Activated T-helper 1 cell treated with anti-CD3 and anti-CD28 coated beads, Interleukin-2, amount 50 U/mL, for 16 hours (primary cell): ENCODE measurements around the gene XYLT1.
A peak's percentile ranks its signal among the peaks of the same experiment; 100 is the strongest.

ENCODE experiments used
- DNase-seq, 2 donors: peaks; one replicate each; pipeline ENCODE4 v3.0.0-alpha.2; 2020; ENCODE audit warnings: low read depth in 1 of 2, low spot score in 1 of 2

The XYLT1 gene

DNA sequence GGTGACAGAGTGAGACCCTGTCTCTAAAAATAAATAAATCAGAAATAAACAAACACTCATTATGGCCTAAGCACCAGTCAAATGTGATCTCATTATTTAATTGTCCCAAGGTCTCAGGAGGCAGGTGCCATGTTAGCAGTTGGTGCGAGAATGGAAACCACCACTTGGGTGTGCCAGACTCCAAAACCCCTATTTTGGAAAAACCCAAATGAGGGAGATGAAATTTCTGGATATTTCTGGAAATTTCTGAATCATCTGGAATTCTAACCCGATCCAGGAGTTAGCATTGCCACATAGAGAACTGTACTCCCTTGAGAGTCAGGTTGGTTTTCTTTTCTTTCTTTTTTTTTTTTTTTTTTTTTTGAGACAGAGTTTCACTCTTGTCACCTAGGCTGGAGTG is 264.0 kb downstream of the XYLT1 start:
- DNase-seq: no peak

DNA sequence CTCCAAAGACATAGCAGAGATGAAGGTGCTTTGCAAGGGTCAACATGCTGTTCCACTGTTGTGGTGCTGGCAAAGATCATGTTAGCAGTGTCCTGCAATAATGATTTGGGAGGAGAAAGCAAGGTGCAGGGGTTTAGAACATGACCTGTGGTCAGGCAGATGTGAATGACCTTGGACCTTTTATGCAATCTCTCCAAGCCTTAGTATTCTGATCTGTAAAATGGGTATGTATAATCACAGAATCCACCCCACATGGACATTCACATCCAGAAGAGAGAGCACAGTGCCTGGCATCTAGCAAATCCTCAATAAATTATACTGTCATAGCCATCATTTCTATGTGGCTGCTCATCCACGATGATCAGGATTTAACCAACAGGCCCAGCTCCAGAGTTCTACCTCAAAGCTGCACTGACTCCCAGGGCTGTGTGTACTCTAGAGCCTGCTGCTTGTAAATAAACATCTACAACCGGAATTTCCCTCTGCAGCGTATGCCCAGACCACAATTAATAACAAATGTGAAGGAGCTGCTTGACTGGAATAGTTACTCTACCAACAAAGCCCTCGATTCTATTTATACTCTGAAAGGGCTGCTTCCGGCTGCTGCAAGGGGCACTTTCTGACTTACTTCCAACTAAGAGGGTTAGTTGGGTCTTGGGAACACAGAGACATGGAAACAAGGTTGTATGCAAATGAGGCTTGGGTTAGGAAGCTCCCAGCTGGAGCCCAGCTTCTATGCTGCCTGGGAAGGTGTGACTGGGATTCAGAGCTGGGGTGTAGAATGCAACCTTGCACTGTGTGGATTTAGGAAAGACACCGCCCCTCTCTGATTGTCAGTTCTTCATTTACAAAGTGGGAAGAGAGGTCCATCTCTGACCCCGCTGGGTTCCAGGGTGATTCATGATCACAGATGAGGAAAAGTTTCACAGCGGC is 265.2 kb downstream of the XYLT1 start:
- no peak for DNase-seq

GRCh38 chr16:17204644-17205043 is 266.1 kb downstream of the XYLT1 start:
- no peak for DNase-seq

DNA sequence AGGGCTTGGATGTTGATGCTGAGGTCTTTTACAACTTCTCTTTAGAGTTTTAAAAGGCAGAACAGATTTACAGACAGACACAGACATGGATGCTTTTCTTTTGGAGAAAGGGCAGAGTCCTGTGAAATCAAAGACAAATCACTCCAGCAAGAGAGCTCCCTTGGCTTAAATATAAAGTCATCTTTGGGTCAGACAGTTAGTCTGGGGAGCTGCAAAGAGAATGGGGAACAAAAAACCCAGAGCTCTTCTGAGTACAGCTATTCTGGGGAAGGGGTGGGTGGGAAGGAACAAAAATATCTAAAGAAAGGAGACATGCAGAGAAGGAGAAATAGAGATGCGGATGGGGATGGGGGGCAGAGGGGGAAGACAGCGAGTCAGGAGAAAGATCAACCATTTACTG is 266.6 kb downstream of the XYLT1 start:
- no peak for DNase-seq

DNA sequence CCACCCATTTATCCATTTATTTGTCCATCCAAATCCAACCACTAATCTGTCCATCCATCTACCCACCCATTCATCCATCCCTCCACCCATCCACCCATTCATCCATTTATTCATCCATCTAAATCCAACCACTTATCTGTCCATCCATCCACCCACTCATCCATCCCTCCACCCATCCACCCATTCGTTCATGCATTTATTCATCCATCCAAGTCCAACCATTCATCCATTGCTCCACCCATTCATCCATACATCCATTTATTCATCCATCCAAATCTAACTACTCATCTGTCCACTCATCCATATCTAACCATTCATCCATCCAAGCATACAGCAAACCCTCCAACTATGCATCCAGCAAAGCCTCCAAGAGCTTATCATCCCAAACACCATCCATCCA is 267.3 kb downstream of the XYLT1 start:
- no peak for DNase-seq

- DNase-seq: no peak
These were observed 271.6 kb downstream of the XYLT1 start for GRCh38 chr16:17199135-17199534.

- no peak for DNase-seq
These were observed 274.2 kb downstream of the XYLT1 start for GRCh38 chr16:17196526-17196925.

- DNase-seq: peak; percentile 25 to 41
These were observed 276.5 kb downstream of the XYLT1 start for GRCh38 chr16:17194190-17194780.

GRCh38 chr16:17193566-17194100 is 277.1 kb downstream of the XYLT1 start:
- no peak for DNase-seq

GRCh38 chr16:17184026-17184425 is 286.7 kb downstream of the XYLT1 start:
- no peak for DNase-seq

GRCh38 chr16:17177959-17178905 is 292.5 kb downstream of the XYLT1 start:
- DNase-seq: no peak

DNA sequence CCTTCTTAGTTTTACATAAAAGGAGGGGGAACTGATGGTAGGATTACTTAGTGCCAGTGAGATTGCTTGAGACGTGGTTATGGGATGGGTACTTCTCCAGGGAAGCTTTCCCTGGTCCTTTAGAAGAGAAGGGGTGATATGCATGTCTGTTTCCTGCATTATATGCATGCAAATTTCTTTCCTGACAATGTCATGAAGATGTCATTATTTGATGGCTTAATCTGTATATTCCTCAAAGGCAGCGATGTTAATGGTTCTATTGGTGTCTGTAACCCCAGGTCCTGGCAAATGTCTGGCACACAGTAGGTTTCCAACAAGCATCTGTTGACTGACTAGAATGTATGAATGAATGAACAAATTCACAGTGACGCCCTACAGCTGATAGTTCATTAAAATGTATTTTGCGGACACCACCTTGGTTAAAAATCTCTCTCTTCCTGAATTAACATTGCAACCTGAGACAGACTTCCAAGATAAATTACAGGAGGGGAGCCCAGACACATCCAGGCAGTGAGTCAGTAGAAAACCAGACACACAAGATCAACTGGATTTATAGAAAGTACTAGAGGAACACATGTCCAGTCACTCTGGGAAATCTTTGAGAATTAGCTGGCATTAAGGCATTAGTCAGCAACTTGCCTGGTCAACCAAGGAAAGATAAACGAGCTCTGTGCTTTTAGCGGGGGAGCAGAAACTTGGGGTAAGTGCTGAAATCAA is 293.4 kb downstream of the XYLT1 start:
- no peak for DNase-seq

DNA sequence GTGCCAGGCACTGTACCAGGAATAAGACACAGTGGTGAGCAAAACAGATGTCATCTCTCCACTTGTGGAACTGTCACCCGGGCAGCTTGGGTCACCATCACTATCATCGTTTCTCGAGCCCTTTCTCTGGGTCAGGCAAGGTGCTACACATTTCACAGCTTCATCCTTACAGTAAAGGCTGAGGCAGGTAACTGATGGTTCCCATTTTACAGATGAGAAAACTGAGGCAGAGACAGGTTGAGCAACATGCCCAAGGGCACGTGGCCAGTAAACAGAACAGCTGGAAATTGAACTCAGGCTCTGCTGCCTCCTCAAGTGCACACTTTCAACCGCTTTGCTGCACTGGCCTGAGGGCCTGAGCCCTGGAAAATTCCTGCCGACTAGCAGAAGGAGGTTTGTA is 294.6 kb downstream of the XYLT1 start:
- DNase-seq: no peak

DNA sequence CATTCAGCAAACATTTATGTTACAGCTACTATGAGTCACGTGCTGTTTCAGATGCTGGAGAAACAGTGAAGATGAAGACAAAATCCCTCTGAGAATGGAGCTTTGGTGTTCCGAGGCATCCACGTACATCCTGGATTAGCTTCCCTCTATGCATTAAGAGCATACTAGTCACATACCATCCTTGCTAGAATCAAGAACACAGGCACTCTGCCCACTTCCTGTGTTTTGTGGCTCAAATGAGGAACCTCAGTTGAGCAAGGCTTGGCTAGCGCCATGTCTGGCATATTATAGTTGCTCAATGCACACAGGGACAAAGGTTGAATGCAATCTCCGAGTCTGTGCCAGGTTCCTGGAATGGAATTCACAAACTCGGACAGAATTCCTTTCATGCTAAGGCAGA is 297.5 kb downstream of the XYLT1 start:
- DNase-seq: no peak

- no peak for DNase-seq
These were observed 299.3 kb downstream of the XYLT1 start for GRCh38 chr16:17171250-17172143.

- no peak for DNase-seq
These were observed 300.3 kb downstream of the XYLT1 start for GRCh38 chr16:17170435-17170834.

DNA sequence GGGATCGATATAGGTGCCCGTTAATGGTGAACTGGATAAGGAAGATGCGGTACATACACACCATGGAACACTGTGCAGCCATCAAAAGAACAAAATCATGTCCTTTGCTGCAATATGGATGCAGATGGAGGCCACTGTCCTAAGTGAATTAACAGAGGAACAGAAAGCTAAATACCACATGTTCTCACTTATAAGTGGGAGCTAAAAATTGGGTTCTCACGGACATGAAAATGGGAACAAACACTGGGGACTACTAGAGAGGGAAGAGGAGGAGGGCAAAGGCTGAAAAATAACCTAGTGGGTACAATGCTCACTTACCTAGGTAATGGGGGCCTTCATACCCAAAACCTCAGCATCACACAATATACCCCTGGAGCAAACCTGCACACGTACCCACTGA is 302.6 kb downstream of the XYLT1 start:
- no peak for DNase-seq

DNA sequence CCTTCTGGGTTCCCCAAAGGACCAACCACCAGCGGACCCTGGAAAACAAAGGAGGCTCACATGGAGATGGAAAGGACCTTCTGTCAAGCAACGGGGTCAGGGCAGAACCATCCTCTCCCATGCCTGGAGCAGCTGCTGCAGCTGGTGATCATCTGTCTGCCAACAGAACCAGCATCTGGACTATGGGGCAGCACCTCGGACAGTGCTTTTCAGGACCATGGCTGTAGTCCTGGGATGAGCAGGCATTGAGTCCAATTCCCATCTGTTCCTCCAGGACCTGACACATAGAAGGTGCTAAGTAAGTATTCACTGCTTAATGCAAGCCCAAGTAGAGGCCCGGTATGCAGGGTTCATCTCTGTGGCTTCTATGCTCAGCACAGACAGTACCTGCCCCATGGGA is 304.7 kb downstream of the XYLT1 start:
- DNase-seq: no peak

DNA sequence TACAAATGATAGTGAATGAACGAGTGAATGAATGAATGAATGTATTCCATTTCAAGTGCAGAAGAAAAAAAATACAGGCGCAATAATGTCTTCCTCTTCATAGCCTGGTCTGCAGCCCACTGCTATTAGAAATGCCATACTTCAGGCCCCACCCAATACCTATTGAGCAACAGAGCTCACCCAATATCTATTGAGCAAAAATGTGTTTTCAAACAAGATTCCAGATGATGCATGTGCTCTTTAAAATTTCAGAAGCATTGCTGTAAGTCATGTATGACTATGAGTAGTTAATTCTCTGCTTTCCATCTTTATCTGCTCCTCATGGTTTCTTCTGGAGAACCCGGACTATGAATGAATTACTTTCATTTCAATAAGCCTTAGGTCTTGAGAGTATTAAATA is 308.2 kb downstream of the XYLT1 start:
- no peak for DNase-seq
